NCI-H2171 treated with DMSO at 0.1 percent for 48 hours (cell line): Measurements from ENCODE around the gene CAPZA2.
"Not testable (repeated sequence)": the region's sequence is repeated elsewhere in the genome, so short reads cannot be mapped to it uniquely, and the experiment has no call there.

Experiments
- DNase-seq: peaks from one replicate; lab custom pipeline; 2025; lab: John Stamatoyannopoulos, UW

Gene CAPZA2

GRCh38 chr7:116862234-116862950 is at the start of gene CAPZA2:
TSS of gene CAPZA2 (plus strand) at chr7:116862587. CDS start at chr7:116862612, 25 bp downstream.
- peak; percentile 98 for DNase-seq

GRCh38 chr7:116812860-116813259 is 49.5 kb upstream of the CAPZA2 start:
- DNase-seq = no peak

GRCh38 chr7:116813371-116813770 is 49.0 kb upstream of the CAPZA2 start:
- not testable (repeated sequence) for DNase-seq

GRCh38 chr7:116815041-116815440 is 47.3 kb upstream of the CAPZA2 start:
- DNase-seq = no peak

- no peak for DNase-seq
These were observed 42.2 kb upstream of the CAPZA2 start for GRCh38 chr7:116820149-116820548.

- DNase-seq = not testable (repeated sequence)
These were observed 40.7 kb upstream of the CAPZA2 start for GRCh38 chr7:116821647-116822046.

GRCh38 chr7:116824449-116824848 is 37.9 kb upstream of the CAPZA2 start:
- no peak for DNase-seq

- DNase-seq = no peak
These were observed 34.1 kb upstream of the CAPZA2 start for GRCh38 chr7:116828281-116828680.

GRCh38 chr7:116829041-116829440 is 33.3 kb upstream of the CAPZA2 start:
- DNase-seq = no peak

GRCh38 chr7:116829493-116829892 is 32.9 kb upstream of the CAPZA2 start:
- DNase-seq = no peak

GRCh38 chr7:116832692-116833091 is 29.7 kb upstream of the CAPZA2 start:
- no peak for DNase-seq

GRCh38 chr7:116834815-116835504 is 27.4 kb upstream of the CAPZA2 start:
- no peak for DNase-seq

GRCh38 chr7:116836048-116836447 is 26.3 kb upstream of the CAPZA2 start:
- DNase-seq = no peak

GRCh38 chr7:116836911-116837310 is 25.5 kb upstream of the CAPZA2 start:
- no peak for DNase-seq

GRCh38 chr7:116837586-116837985 is 24.8 kb upstream of the CAPZA2 start:
- no peak for DNase-seq

GRCh38 chr7:116840256-116840655 is 22.1 kb upstream of the CAPZA2 start:
- no peak for DNase-seq

- no peak for DNase-seq
These were observed 20.0 kb upstream of the CAPZA2 start for GRCh38 chr7:116842371-116842770.

- DNase-seq = no peak
These were observed 19.0 kb upstream of the CAPZA2 start for GRCh38 chr7:116843378-116843777.

GRCh38 chr7:116851175-116851574 is 11.2 kb upstream of the CAPZA2 start:
- no peak for DNase-seq

GRCh38 chr7:116851671-116852070 is 10.7 kb upstream of the CAPZA2 start:
- DNase-seq = peak; percentile 63

GRCh38 chr7:116854132-116854531 is 8.3 kb upstream of the CAPZA2 start:
- no peak for DNase-seq

GRCh38 chr7:116857052-116857451 is 5.3 kb upstream of the CAPZA2 start:
- DNase-seq = no peak

GRCh38 chr7:116859323-116859722 is 3.1 kb upstream of the CAPZA2 start:
- DNase-seq = no peak

- no peak for DNase-seq
These were observed 670 bp upstream of the CAPZA2 start for GRCh38 chr7:116861717-116862116.
